ENCODE results near the gene ENDOG.

ENDOG gene

GRCh38 chr9:128828719-128829452, 10.6 kb downstream of the ENDOG start:
- H3K4me3 ChIP-seq (ENCODE audit: low read depth, low read length): peak overlapping the region; percentile 86
- TF ChIP-seq CTCF (IDR thresholded peaks at IDR 0.05; ENCODE audit: low read depth, low read length): no peak
- in situ Hi-C loops (cut with HindIII; ENCODE audit: low sequenced_read_pairs): no loop called here
- DNase-seq (ENCODE audit: low read depth, low spot score): no peak

GRCh38 chr9:128829477-128830251, 11.4 kb downstream of the ENDOG start, which contains the start of gene SPOUT1:
TSS of gene SPOUT1 (minus strand) at chr9:128829794. CDS start at chr9:128829780, 14 bp downstream.
- H3K4me3 ChIP-seq (ENCODE audit: low read depth, low read length): peak within 1 kb of the TSS; percentile 86
- TF ChIP-seq CTCF (IDR thresholded peaks at IDR 0.05; ENCODE audit: low read depth, low read length): no peak
- peak; percentile 91 for DNase-seq (ENCODE audit: low read depth, low spot score)
- in situ Hi-C loops (cut with HindIII; ENCODE audit: low sequenced_read_pairs): no loop called here

GRCh38 chr9:128833696-128834095, 15.4 kb downstream of the ENDOG start:
- DNase-seq (ENCODE audit: low read depth, low spot score): no peak
- no peak overlapping the region for H3K4me3 ChIP-seq (ENCODE audit: low read depth, low read length)
- in situ Hi-C loops (cut with HindIII; ENCODE audit: low sequenced_read_pairs): no loop called here
- no peak for TF ChIP-seq CTCF (IDR thresholded peaks at IDR 0.05; ENCODE audit: low read depth, low read length)

- H3K4me3 ChIP-seq (ENCODE audit: low read depth, low read length): no peak overlapping the region
- TF ChIP-seq CTCF (IDR thresholded peaks at IDR 0.05; ENCODE audit: low read depth, low read length): no peak
- in situ Hi-C loops (cut with HindIII; ENCODE audit: low sequenced_read_pairs): no loop called here
- DNase-seq (ENCODE audit: low read depth, low spot score): no peak
These were observed 17.2 kb downstream of the ENDOG start for GRCh38 chr9:128835246-128836210.

GRCh38 chr9:128836509-128837145, 18.3 kb downstream of the ENDOG start:
- TF ChIP-seq CTCF (IDR thresholded peaks at IDR 0.05; ENCODE audit: low read depth, low read length): no peak
- in situ Hi-C loops (cut with HindIII; ENCODE audit: low sequenced_read_pairs): no loop called here
- no peak for DNase-seq (ENCODE audit: low read depth, low spot score)
- no peak overlapping the region for H3K4me3 ChIP-seq (ENCODE audit: low read depth, low read length)
